Measurements from ENCODE around the gene ARMH3.

DNA sequence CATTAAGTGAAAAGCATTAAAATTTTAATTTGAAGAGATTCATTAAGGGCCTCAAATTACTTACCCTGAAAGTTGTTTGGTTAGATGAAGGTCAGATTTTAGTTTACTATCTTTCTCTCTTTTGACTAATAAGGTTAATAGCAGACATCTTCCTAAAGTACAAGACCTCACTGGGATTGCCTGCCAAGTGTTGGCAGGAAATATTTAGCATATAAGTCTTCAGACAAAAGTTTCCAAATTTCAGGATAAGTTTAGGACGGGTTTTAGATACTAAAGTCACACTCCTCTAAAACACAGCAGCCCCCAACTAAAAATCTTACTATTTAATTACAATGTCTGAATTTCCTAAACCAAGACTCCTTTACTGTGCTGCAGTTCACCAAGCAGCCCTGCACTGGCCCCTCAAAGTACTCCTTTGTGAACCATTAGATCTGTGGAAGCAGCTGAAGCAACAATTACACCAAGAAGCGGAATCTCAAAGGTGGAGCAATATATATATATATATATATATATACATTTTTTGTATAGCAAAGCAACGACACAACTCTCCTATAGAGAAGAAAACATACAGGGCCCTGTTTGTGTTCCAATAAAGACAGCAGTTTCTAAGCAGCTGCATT is 121.2 kb downstream of the ARMH3 start:
- TF ChIP-seq POLR2A (IDR thresholded peaks at IDR 0.05), result no peak
- TF ChIP-seq, protein P1, sequence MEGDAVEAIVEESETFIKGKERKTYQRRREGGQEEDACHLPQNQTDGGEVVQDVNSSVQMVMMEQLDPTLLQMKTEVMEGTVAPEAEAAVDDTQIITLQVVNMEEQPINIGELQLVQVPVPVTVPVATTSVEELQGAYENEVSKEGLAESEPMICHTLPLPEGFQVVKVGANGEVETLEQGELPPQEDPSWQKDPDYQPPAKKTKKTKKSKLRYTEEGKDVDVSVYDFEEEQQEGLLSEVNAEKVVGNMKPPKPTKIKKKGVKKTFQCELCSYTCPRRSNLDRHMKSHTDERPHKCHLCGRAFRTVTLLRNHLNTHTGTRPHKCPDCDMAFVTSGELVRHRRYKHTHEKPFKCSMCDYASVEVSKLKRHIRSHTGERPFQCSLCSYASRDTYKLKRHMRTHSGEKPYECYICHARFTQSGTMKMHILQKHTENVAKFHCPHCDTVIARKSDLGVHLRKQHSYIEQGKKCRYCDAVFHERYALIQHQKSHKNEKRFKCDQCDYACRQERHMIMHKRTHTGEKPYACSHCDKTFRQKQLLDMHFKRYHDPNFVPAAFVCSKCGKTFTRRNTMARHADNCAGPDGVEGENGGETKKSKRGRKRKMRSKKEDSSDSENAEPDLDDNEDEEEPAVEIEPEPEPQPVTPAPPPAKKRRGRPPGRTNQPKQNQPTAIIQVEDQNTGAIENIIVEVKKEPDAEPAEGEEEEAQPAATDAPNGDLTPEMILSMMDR (IDR thresholded peaks at IDR 0.05), result no peak

All from body of pancreas (tissue), 4 donors.